ENCODE data around the gene NDUFS2.

DNA sequence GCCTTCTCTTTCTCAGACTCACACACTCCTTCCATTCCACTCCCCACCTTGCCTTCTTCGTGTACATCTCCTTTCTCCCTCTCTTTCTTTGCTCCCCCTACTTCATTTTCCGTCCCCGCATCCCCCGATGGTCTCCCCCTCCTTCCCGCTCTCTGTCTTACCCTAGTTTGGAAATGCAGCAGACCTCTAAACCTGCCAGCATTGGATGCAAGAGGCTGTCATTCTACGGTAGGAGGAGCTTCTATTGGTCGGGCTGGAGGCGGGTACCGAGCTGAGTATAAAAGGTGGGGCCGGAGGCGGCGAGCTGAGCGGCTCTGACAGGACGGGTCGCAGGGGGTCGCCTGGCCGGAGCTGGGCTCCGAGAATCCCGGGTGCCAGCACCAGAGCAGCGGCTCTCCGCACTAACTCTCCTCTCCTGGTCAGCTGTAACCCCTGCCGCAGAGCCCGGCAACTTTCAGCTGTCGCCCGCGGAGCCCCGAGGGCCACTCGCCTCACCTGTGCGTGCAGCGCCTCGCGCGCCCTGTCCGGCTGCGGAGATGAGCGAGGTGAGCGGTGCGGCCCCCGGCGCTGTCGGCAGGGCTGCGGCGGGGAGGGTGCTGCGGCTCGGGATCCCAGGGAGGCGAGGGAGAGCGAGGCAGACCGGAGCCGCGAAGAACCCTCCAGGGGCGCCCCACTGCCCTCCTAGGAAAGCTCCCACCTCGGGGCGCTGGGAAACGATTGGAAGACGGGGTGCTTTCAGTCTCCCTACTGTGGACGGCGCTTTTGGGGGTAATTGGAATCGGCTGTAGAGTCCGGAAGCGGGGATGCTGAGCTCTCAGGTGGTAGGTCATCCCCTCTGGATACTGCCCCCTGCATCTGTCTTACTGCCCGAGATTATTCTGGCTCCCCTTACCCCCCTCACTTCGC, 56.5 kb downstream of the NDUFS2 start, which contains the start of gene PCP4L1:
- TF ChIP-seq, protein P1, sequence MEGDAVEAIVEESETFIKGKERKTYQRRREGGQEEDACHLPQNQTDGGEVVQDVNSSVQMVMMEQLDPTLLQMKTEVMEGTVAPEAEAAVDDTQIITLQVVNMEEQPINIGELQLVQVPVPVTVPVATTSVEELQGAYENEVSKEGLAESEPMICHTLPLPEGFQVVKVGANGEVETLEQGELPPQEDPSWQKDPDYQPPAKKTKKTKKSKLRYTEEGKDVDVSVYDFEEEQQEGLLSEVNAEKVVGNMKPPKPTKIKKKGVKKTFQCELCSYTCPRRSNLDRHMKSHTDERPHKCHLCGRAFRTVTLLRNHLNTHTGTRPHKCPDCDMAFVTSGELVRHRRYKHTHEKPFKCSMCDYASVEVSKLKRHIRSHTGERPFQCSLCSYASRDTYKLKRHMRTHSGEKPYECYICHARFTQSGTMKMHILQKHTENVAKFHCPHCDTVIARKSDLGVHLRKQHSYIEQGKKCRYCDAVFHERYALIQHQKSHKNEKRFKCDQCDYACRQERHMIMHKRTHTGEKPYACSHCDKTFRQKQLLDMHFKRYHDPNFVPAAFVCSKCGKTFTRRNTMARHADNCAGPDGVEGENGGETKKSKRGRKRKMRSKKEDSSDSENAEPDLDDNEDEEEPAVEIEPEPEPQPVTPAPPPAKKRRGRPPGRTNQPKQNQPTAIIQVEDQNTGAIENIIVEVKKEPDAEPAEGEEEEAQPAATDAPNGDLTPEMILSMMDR (IDR thresholded peaks at IDR 0.05 in 4 of 5, conservative IDR thresholded peaks at IDR 0.05 in 1 of 5): no peak
- no peak for TF ChIP-seq POLR2A (IDR thresholded peaks at IDR 0.05)

Data from gastrocnemius medialis (tissue), 4 donors.